GM03348 (cell line): ENCODE measurements around the gene MYCT1.

ENCODE experiments used
- DNase-seq: peaks from one replicate; pipeline ENCODE4 v3.0.0; 2012; ENCODE audit warnings: low spot score

MYCT1 gene

DNA sequence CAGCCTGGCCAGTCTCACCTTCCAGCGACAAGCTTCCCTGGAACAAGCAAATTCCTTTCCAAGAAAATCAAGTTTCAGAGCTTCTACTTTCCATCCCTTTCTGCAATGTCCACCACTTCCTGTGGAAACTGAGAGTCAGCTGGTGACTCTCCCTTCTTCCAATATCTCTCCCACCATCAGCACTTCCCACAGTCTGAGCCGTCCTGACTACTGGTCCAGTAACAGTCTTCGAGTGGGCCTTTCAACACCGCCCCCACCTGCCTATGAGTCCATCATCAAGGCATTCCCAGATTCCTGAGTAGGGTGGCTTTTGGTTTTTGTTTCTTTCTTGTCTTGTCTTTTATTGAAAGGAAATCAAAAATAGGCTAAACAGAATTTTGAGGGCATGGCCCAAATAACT lies 24.3 kb downstream of the MYCT1 start:
- peak; percentile 41 for DNase-seq

DNA sequence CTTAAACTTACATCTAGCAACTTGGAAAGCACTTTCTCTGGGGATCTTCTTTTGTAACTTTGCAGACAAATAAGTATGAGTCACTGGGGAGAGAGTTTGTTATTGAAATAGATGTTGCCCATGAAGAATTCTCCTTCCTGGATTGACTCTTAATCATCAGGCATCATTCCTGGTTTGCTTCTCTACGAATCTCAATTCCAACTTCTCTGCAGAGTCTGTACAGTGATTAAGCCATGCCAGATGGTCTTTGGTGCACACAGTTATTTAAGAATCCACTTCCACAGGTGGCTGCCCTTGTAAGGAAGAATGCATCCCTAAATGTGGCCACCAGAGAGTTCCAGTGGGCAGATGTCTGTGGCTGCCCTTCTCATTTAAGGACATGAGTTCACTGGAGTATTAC lies 25.7 kb downstream of the MYCT1 start:
- DNase-seq: peak; percentile 78

DNA sequence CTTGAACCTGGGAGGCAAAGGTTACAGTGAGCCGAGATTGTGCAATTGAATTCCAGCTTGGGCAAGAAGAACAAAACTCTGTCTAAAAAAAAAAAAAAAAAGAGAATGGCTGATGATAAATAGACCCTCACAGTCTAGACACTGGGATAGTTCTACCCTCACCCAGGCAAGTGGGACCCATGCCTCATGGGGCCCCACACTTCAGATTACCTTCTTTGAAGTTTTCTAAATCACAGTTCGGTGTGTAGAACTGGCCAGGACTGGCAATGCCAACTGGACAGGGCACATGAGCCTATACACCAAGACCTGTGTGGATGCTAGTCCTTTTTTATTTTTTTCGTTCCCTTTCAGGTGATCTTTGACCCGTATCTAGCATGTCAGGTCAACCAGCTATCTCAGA lies 28.6 kb downstream of the MYCT1 start:
- no peak for DNase-seq

DNA sequence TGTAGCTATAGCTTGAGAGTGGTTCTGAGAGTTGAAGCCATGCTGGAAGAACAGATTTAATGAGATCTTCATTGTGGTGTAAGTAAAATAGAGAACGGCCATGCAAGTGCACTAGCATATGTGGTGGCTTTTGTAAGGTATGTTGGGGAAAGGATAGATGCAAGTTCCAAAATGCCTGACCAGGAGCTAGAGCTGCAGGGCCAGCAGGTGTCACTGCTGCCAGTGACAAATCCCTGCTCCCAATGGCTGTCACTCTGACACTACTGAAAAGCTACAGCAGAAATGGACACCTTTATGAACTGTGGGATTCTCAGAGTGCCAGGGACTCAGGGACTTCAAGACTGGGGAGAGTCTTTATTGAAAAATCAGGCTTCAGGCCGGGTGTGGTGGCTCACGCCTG lies 29.8 kb downstream of the MYCT1 start:
- no peak for DNase-seq

DNA sequence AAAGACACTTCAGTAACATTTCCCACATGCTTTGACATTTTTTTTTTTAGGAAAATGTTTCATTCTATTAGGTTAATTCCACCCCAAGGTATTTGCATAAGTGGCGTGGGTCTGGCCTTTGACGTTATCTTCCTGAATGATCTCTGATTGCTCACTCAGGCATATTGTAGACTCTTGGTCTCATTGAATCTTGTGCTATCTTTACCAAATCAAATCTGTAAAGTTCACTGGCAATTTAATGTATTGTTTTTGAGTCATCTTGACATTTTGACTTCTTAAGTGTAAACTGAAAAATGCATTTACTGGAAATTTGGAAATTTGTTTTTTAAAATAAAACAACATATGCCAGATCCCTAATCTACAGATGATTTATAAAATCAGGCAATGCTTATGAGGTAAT lies 36.9 kb downstream of the MYCT1 start:
- no peak for DNase-seq

DNA sequence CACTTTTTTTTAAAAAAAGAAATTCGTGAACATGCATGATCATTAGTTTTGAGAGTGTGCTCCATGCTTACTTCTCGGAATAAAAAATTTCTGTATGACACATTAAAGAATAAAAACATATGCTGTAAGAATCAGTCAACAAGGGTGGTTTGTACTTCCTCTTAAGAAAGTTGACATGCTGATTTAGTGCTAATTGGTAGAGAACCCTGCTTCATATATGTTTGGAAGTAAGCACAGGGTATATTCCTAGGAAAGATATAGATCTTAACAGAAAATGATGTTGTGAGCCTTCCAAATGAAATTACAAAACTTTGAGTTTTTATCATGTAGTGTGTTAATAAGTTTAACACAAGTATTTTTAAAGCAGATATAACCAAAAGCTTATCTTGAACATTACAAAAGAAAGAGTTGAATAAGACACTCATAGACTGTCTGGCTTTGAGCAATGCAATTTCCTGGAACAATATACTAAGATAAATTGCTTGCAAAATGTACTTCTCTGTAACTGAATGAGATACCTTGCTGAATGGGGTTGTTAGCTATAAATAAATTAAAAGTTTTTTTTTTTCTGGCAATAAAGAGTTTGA lies 39.1 kb downstream of the MYCT1 start:
- DNase-seq: no peak

DNA sequence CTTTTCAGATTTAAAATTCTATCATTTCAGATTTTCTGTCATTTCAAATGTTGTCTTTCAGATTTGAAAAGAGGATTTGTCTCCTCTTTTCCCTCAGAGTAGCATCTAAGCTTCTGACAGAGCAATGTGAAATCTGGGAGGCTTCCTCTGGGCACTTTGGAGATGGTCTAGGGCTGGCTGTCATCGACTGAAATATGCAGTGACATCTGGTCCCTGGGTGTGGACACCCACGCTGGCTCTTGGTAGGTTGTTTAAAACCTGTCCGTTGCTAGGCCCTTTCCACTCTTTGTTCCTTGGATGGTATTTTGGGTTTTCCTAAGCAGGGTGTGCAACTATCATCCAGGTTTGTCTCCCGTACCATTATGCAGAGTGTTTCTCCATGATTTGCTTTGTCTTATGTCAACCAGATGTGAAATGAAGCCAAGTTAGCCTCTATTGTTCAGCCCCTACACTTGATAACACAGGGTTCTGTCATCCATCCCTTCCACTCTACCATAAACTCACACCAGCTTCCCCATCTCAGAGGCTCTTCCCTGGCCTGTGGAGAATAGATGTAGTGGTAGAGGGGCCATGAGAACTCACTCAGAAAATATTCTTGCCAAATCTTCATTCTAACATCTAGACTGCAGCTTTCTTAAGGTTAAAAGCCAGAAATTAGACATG lies 47.9 kb downstream of the MYCT1 start:
- no peak for DNase-seq

DNA sequence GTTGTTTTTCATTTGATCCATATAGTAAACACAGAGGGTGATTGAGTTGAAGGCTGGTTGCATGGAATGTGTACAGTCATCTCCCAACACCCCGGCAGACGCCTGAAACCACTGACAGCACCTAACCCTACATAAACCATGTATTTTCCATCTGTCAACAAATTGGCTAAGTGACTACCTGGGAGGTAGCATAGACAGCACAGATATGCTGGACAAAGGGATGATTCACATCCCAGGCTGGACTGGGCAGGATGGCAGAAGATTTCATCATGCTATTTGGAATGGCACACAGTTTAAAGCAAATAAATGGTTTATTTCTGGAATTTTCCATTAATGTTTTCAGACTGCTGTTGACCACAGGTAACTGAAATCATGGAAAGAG lies 48.5 kb downstream of the MYCT1 start:
- peak; percentile 68 for DNase-seq

DNA sequence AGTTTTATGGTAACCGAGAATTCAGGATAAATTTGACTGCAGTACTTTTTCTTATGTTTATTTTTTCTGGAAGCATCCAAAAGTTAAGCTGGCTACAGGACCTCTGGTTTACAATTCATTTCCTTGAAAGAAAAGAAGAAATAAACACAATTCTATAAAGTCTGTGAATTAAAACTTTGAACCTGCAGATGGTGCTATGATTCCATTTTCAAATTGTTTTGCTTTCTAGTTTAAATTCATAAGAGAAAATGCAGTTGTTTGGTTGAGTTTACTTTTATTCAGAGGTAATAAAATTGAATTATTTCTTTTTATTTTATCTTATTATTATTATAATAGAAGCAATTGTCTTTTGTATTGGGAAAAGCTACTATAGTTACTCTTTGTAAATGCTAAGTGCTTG lies 51.1 kb downstream of the MYCT1 start:
- DNase-seq: peak; percentile 22

DNA sequence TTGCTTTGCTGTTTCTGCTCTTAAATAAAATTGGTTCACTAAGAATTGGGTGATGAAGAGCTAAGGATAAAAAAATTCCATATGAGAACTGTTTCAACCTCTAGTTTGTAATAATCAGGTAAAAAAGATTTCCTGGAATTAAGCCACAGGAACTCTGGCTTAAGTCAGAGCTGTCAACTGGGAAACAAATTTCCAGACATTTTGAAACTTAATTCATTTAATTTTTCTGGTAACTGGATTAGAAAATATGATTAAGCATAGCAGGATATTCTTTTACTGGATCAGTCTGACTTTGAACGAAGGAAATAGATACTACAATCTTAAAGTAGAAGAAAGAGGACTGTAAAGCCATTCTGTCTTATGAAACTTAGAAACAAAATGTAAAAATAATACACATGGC lies 51.6 kb downstream of the MYCT1 start:
- no peak for DNase-seq

DNA sequence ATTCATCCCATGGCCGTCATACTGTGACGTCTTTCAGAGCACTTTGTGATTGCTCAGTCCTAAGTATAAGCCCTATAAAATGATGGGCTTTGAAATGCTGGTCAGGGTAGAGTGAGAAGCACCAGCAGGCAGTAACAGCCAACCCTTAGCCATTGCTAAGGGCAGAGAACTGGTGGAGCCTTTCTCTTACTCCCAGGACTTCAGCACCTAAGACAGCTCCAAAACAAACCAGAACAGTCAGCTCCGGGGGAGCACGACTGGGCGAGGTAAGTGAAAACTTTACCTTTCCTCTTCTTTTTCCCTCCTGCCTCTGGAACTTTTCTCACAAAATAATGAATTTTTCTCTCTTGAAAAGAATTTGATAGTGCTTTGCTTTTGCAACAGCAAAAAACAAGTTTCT lies 53.0 kb downstream of the MYCT1 start, which contains the start of gene VIP:
TSS of gene VIP (plus strand) at position 104 of the 400 bp plus-strand sequence. CDS start 1,381 bp downstream, outside the sequence.
- peak; percentile 42 for DNase-seq

DNA sequence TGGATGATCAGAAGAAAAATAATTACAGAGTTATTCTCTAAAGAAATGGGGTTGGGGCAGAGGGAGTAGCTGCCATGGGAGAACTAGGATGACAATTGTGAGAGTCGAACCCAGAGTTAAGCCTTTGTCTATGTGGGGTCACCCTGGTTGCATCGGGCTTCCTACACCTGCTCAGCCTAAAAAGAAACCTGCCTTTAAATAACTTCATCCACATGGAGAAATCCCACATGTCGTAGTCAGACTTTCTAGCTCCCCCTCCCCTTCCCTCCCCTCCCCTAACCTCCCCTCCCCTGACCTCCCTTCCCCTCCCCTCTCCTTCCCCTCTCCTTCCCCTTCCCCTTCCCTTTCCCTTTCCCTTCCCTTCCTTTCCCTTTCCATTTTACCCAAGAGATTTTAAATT lies 67.6 kb downstream of the MYCT1 start:
- DNase-seq: no peak

DNA sequence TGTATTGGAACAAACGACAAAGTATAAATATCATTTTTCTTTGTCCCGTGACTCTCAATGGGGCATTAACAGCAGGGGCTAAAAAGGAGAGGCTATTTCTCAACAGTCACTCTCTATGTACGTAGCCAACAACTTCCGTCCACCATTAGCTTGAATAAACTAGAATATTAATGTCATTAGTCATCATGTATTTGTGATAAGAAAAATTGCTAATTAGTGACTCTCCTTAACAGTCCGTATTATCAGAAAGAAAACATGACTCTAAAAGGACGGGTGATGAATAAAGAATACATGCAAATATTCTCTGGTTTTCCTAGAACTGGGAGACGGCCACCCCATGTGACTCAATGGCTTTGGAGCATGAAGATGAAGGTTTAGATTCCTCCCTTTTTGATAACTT lies 71.5 kb downstream of the MYCT1 start:
- DNase-seq: no peak

DNA sequence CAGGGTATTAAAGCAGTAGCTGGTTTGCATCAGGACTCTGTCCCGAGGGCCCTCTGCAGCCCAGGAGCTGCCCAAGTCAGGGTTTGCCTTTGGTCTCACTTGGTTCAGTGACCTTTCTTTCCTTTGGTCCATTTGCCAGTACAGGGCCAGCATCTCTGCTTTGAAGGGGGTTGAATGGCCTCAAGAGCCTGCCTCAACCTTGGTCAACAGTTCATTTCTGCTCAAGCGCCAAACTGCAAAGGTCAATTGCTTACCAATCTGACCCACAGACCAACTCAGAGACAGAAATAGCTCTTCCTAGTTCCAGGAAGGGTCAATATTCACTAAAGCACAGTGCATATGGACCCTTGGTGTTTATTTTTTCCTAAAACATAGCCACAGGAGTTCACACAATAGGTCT lies 72.3 kb downstream of the MYCT1 start:
- no peak for DNase-seq

DNA sequence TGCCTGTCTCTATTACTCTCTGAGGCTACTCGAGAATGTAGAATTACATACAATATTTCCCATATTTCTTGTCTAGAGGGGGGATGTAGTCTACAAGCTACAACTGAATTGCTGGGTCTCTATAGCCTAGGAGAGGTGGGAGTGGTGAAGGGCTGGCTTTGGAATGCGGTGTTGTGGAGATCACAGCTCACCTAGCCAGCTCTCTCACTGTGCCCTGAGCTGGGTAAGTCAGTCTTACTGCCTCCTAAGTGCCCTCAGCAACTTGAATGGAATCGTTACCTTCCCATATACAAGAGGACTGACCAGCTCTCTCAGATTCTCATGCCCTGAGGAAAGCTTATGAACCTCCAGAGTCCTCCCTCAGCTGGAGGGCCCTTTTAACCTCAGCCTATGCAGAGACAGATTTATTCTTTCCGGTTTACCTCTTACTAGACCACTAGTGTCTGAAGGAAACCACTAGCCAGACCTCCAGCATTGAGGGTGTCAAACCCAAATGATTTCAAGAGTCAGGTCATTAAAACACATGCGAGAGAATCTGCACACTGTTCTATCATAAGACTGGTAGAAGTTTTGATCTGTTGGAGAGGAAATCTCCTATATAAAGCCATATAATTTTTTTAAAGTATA lies 73.5 kb downstream of the MYCT1 start:
- no peak for DNase-seq
